Measurements from ENCODE around the gene DHRSX. TPM values are rescaled to one million over a fixed set of nuclear protein-coding genes. Genes with fewer than 3 reads are reported as not detected.

The DHRSX gene
- total RNA-seq, 2 donors from 2014 or later: 14.8 to 46.5 TPM

DNA sequence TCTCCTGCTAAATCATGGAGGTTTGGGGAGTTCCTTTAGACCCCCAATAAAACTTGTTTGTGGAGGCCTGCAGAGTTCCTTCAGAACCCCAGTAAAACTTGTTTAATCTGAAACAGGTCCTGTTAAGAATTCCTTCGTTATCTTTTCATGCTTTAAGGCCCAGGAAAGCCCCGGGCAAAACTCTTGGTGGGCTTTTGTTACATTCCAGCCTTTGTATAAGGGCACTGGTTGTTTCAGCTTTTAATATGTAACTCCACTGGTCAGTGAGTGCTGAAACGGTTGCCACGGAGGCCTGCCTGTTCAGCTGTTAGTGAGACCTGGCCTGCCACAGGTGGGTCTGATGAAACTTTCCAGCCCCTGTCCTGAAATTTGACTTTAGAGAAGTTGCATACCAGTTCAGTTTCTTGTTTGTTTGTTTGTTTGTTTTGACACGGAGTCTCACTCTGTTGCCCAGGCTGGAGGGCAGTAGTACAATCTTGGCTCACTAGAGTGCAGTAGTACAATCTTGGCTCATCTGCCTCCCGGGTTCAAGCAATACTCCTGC is 12.4 kb upstream of the DHRSX start:
- Histone ChIP-seq H3K9me3 (no peaks in the 10 kb centered on the region), H3K4me3 (no peak overlapping the region), H3K4me1 (peaks cover 7% of the 10 kb centered on the region), H3K36me3 (replicated peaks in 1 of 2; ENCODE audit: insufficient read depth in 1 of 2, low read depth in 2 of 2) (no peaks in the 10 kb centered on the region), H3K27ac (no peak overlapping the region), H3K27me3 (no peaks in the 10 kb centered on the region)
- ATAC-seq (no peak), DNase-seq (no peak)
- intact Hi-C loops (cut with DNase I): no loop called here
- TF ChIP-seq, protein P1, sequence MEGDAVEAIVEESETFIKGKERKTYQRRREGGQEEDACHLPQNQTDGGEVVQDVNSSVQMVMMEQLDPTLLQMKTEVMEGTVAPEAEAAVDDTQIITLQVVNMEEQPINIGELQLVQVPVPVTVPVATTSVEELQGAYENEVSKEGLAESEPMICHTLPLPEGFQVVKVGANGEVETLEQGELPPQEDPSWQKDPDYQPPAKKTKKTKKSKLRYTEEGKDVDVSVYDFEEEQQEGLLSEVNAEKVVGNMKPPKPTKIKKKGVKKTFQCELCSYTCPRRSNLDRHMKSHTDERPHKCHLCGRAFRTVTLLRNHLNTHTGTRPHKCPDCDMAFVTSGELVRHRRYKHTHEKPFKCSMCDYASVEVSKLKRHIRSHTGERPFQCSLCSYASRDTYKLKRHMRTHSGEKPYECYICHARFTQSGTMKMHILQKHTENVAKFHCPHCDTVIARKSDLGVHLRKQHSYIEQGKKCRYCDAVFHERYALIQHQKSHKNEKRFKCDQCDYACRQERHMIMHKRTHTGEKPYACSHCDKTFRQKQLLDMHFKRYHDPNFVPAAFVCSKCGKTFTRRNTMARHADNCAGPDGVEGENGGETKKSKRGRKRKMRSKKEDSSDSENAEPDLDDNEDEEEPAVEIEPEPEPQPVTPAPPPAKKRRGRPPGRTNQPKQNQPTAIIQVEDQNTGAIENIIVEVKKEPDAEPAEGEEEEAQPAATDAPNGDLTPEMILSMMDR (IDR thresholded peaks at IDR 0.05): no peak
- TF ChIP-seq POLR2A (IDR thresholded peaks at IDR 0.05): no peak
- 43 to 60% methylated on average over 6 of the region's 6 CpGs for WGBS, 2 donors

DNA sequence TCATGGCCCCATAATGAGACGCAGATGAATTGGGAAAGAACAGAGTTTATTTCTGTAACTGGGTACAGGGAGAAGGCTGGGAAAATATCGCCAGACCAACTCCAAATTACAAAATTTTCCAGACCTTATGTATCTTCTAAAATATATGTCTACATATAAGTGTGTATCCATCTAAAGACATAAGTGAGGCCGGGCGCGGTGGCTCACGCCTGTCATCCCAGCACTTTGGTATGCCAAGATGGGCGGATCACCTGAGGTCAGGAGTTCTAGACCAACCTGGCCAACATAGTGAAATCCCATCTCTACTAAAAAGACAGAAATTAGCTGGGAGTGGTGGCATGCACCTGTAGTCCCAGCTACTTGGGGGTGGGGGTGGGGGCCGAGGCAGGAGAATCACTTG is 11.7 kb upstream of the DHRSX start:
- Histone ChIP-seq H3K9me3 (no peaks in the 10 kb centered on the region), H3K36me3 (replicated peaks in 1 of 2; ENCODE audit: insufficient read depth in 1 of 2, low read depth in 2 of 2) (no peaks in the 10 kb centered on the region), H3K4me1 (peaks cover 10% of the 10 kb centered on the region), H3K27me3 (no peaks in the 10 kb centered on the region), H3K27ac (no peak overlapping the region), H3K4me3 (no peak overlapping the region)
- 88 to 91% methylated on average over 7 to 8 of the region's 8 CpGs for WGBS, 2 donors
- intact Hi-C loops (cut with DNase I): no loop called here
- TF ChIP-seq, protein P1 (IDR thresholded peaks at IDR 0.05): no peak
- TF ChIP-seq POLR2A (IDR thresholded peaks at IDR 0.05): no peak
- DNase-seq (no peak), ATAC-seq (no peak)

DNA sequence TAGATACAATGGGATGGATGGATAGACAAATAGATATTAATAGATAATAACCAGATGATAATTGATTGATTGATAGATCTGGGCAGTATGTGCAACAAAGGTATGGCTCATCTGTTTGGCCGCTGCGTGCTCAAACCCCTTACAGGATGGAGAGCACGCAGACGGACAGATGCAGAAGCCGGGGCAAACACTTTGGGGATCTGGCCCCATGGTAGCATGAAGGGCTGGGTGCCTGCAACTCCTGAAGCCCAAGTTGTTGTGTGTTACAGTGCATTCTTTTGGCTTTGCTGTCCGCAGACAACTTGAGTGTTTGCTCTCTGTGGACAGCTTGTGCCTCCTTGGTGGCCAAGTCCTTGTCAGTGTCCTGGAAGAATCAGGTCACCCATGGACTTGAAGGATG is 10.6 kb upstream of the DHRSX start:
- no peak for ATAC-seq

DNA sequence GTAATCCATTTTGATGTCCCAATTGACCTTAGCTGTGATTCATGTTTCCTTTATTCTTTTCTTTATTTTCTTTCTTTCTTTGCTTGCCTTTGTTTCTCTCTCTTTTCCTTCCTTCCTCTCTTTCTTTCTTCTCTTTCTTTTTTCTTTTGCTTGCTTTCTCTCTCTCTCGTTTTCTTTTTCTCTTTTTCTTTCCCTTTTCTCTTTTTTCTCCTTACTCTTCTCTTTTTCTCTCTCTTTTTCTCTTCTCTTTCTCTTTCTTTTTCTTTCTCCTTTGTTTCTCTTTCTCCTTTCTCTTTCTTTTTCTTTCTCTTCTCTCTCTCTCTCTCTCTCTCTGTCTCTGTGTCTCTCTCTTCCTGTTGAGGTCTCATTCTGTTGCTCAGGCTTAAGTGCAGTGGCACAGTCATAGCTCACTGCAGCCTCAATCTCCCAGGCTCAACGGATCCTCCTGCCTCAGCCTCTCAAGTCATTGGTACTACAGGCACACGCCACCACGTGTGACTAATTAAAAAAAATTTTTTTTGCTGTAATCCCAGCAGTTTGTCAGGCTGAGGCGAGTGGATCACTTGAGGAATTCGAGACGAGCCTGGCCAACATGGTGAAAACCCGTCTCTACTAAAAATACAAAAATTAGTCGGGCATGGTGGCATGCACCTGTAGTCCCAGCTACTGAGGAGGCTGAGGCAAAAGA is 8.0 kb upstream of the DHRSX start:
- WGBS, 2 donors: 87 to 90% methylated on average over 9 of the region's 9 CpGs
- Histone ChIP-seq H3K9me3 (no peaks in the 10 kb centered on the region), H3K36me3 (replicated peaks in 1 of 2; ENCODE audit: insufficient read depth in 1 of 2, low read depth in 2 of 2) (no peaks in the 10 kb centered on the region), H3K27ac (no peak overlapping the region), H3K27me3 (no peaks in the 10 kb centered on the region), H3K4me3 (no peak overlapping the region), H3K4me1 (peaks cover 10% of the 10 kb centered on the region)
- no peak for TF ChIP-seq POLR2A (IDR thresholded peaks at IDR 0.05)
- TF ChIP-seq, protein P1 (IDR thresholded peaks at IDR 0.05): no peak
- intact Hi-C loops (cut with DNase I): no loop called here
- DNase-seq (no peak), ATAC-seq (no peak)

More for the DNA sequence above, 10.6 kb upstream of the DHRSX start:
- no peak for DNase-seq
- Histone ChIP-seq H3K4me1 (peaks cover 10% of the 10 kb centered on the region), H3K36me3 (replicated peaks in 1 of 2; ENCODE audit: insufficient read depth in 1 of 2, low read depth in 2 of 2) (no peaks in the 10 kb centered on the region), H3K9me3 (no peaks in the 10 kb centered on the region), H3K27ac (no peak overlapping the region), H3K27me3 (no peaks in the 10 kb centered on the region), H3K4me3 (no peak overlapping the region)
- TF ChIP-seq, protein P1 (IDR thresholded peaks at IDR 0.05): no peak
- TF ChIP-seq POLR2A (IDR thresholded peaks at IDR 0.05): no peak
- WGBS, 2 donors: 94 to 97% methylated on average over 5 to 6 of the region's 6 CpGs
- intact Hi-C loops (cut with DNase I): no loop called here
